DOHH2 (cell line): ENCODE measurements around the gene FXN.

Experiments used
- CTCF ChIP-seq: fragments of 200-600 bp; sonication (generic); IDR thresholded peaks from one replicate; pipeline ENCODE4 v1.5.1; 2014; ENCODE audit warnings: antibody characterized with exemption, mild to moderate bottlenecking, low read depth, low read length; ENCODE audit not compliant: poor library complexity, severe bottlenecking
- EZH2phosphoT487 ChIP-seq: fragments of 200-600 bp; sonication (generic); IDR thresholded peaks from 2 replicates; pipeline ENCODE4 v1.6.1; 2017; ENCODE audit warnings: borderline replicate concordance, mild to moderate bottlenecking, antibody characterized with exemption, low read length, moderate library complexity, mixed read lengths

GRCh38 chr9:69058101-69058500 is 22.5 kb downstream of the FXN start:
- TF ChIP-seq CTCF (no peak), EZH2phosphoT487 (no peak)
